Vagina (tissue), 2 donors: Measurements from ENCODE around the gene GYG2.

ENCODE experiments used
- CTCF ChIP-seq, 3 experiments: fragments of 450-650 bp in 2 of 3; fragments of 200-600 bp in 1 of 3; sonication (generic) in 1 of 3; IDR thresholded peaks; one replicate each; pipeline ENCODE4 v1.5.1; 2017 to 2019; ENCODE audit warnings: antibody characterized with exemption in 3 of 3, mild to moderate bottlenecking in 2 of 3, moderate library complexity in 2 of 3
- POLR2AphosphoS5 ChIP-seq, 2 donors: sonication (generic); formaldehyde crosslinking; IDR thresholded peaks; one replicate each; pipeline ENCODE4 v1.9.0; 2017; ENCODE audit warnings: antibody characterized with exemption in 2 of 2, mild to moderate bottlenecking in 2 of 2, low read depth in 1 of 2; ENCODE audit not compliant: insufficient read depth in 1 of 2

GRCh38 chrX:2863646-2864045, 34.9 kb downstream of the GYG2 start:
- TF ChIP-seq CTCF (IDR thresholded peaks at IDR 0.05): no peak
- TF ChIP-seq POLR2AphosphoS5 (IDR thresholded peaks at IDR 0.05; ENCODE audit: insufficient read depth in 1 of 2, low read depth in 1 of 2): no peak
